ENCODE results near the gene MRGPRG.

The MRGPRG gene

GRCh38 chr11:3225826-3226750 lies 7.5 kb upstream of the MRGPRG start:
- no peak for DNase-seq (ENCODE audit: low read depth)

- DNase-seq (ENCODE audit: low read depth) = no peak
Observed at GRCh38 chr11:3225159-3225758, 6.6 kb upstream of the MRGPRG start.

GRCh38 chr11:3224401-3225057 lies 5.9 kb upstream of the MRGPRG start:
- DNase-seq (ENCODE audit: low read depth) = no peak

GRCh38 chr11:3223932-3224381 lies 5.3 kb upstream of the MRGPRG start:
- no peak for DNase-seq (ENCODE audit: low read depth)

GRCh38 chr11:3222941-3223915 lies 4.6 kb upstream of the MRGPRG start:
- no peak for DNase-seq (ENCODE audit: low read depth)

- no peak for DNase-seq (ENCODE audit: low read depth)
Observed at GRCh38 chr11:3222003-3222855, 3.6 kb upstream of the MRGPRG start.

GRCh38 chr11:3221408-3222002 lies 2.9 kb upstream of the MRGPRG start:
- no peak for DNase-seq (ENCODE audit: low read depth)

- DNase-seq (ENCODE audit: low read depth) = no peak
Observed at GRCh38 chr11:3220521-3221407, 2.2 kb upstream of the MRGPRG start.

- no peak for DNase-seq (ENCODE audit: low read depth)
Observed at GRCh38 chr11:3220101-3220500, 1.5 kb upstream of the MRGPRG start.

GRCh38 chr11:3219281-3219892 lies 774 bp upstream of the MRGPRG start:
- no peak for DNase-seq (ENCODE audit: low read depth)

GRCh38 chr11:3217818-3218482 lies 663 bp downstream of the MRGPRG start:
- no peak for DNase-seq (ENCODE audit: low read depth)

- no peak for DNase-seq (ENCODE audit: low read depth)
Observed at GRCh38 chr11:3216027-3216525, 2.5 kb downstream of the MRGPRG start.

- DNase-seq (ENCODE audit: low read depth) = no peak
Observed at GRCh38 chr11:3215346-3216026, 3.1 kb downstream of the MRGPRG start.

- DNase-seq (ENCODE audit: low read depth) = no peak
Observed at GRCh38 chr11:3214420-3214699, 4.3 kb downstream of the MRGPRG start.

- DNase-seq (ENCODE audit: low read depth) = no peak
Observed at GRCh38 chr11:3213659-3214419, 4.8 kb downstream of the MRGPRG start.

GRCh38 chr11:3208272-3208671 lies 10.3 kb downstream of the MRGPRG start:
- DNase-seq (ENCODE audit: low read depth) = no peak

Measured in GM04503 (cell line).